RWPE2 (cell line): ENCODE data around the gene OXER1.

ENCODE experiments used
- ATAC-seq: fragments of 200-7000 bp; cut with Tn5 transposase; 3 replicates; pipeline ENCODE4 v1.9.1; 2021; ENCODE audit warnings: low read depth
- DNase-seq: peaks from one replicate; pipeline ENCODE4 v3.0.0-alpha.2; 2020; ENCODE audit warnings: low spot score
- H3K27ac ChIP-seq: fragments of 450-650 bp; 2 replicates; pipeline ENCODE4 v1.5.1; 2017; ENCODE audit warnings: mild to moderate bottlenecking; ENCODE audit not compliant: poor library complexity, severe bottlenecking
- H3K27me3 ChIP-seq: fragments of 250-450 bp; sonication (Bioruptor Pico); 2 replicates; pipeline ENCODE4 v1.5.1; 2021; ENCODE audit warnings: mild to moderate bottlenecking, moderate library complexity; ENCODE audit not compliant: insufficient read depth, poor library complexity, severe bottlenecking
- H3K36me3 ChIP-seq: fragments of 250-450 bp; sonication (Bioruptor Pico); 2 replicates; pipeline ENCODE4 v1.5.1; 2020; ENCODE audit warnings: low read depth, mild to moderate bottlenecking, moderate library complexity
- H3K4me1 ChIP-seq: fragments of 250-450 bp; sonication (Bioruptor Pico); 2 replicates; pipeline ENCODE4 v1.5.1; 2021; ENCODE audit warnings: mild to moderate bottlenecking, moderate library complexity; ENCODE audit not compliant: insufficient read depth, poor library complexity, severe bottlenecking
- H3K4me3 ChIP-seq: fragments of 250-450 bp; sonication (Bioruptor Pico); 2 replicates; pipeline ENCODE4 v1.5.1; 2021; ENCODE audit warnings: mild to moderate bottlenecking, moderate library complexity; ENCODE audit not compliant: severe bottlenecking
- H3K9me3 ChIP-seq: fragments of 250-450 bp; sonication (Bioruptor Pico); 2 replicates; pipeline ENCODE4 v1.5.1; 2021; ENCODE audit warnings: mild to moderate bottlenecking, moderate library complexity; ENCODE audit not compliant: severe bottlenecking
- TF ChIP-seq, protein P1 (sequence below): fragments of 450-650 bp; IDR thresholded peaks from one replicate; pipeline ENCODE4 v1.5.1; 2017; ENCODE audit warnings: mild to moderate bottlenecking, moderate library complexity; ENCODE audit not compliant: poor library complexity, severe bottlenecking

Gene OXER1

DNA sequence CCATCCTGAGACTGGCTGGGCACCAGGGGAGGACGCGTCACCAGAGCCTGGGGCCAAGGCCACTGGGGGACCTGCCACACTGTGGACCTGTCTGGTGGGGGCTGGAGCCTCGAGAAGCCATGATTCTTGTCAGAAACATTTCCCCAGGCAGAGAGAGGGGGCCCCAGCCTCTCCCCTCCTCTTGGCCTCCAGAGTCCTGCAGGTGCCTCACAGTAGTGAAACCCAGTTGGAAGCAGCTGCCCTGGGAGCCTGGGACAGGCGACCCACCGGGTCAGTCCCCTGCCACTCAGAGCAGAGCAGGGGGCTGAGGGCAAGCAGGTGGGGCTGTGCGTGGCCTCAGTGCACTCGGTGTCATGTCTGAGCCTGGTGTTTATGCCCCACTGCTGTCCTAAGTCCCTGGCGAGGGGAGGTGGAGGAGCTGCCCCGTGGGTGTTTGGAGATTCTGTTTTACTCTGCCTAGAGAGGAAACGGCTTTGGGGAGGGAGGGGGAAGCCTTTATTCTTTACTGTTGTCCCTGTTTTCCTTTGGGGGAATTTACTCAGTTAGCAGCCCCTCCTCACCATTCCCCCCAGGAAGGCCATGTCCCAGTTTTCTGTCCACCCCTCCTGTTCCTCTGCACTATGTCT lies 7.7 kb downstream of the OXER1 start:
- DNase-seq (no peak), ATAC-seq (no peak)
- Histone ChIP-seq H3K4me1 (no peaks in the 10 kb centered on the region), H3K27me3 (no peaks in the 10 kb centered on the region), H3K4me3 (no peak overlapping the region), H3K27ac (no peak overlapping the region), H3K9me3 (no peaks in the 10 kb centered on the region), H3K36me3 (no peaks in the 10 kb centered on the region)
- TF ChIP-seq, protein P1, sequence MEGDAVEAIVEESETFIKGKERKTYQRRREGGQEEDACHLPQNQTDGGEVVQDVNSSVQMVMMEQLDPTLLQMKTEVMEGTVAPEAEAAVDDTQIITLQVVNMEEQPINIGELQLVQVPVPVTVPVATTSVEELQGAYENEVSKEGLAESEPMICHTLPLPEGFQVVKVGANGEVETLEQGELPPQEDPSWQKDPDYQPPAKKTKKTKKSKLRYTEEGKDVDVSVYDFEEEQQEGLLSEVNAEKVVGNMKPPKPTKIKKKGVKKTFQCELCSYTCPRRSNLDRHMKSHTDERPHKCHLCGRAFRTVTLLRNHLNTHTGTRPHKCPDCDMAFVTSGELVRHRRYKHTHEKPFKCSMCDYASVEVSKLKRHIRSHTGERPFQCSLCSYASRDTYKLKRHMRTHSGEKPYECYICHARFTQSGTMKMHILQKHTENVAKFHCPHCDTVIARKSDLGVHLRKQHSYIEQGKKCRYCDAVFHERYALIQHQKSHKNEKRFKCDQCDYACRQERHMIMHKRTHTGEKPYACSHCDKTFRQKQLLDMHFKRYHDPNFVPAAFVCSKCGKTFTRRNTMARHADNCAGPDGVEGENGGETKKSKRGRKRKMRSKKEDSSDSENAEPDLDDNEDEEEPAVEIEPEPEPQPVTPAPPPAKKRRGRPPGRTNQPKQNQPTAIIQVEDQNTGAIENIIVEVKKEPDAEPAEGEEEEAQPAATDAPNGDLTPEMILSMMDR = no peak

DNA sequence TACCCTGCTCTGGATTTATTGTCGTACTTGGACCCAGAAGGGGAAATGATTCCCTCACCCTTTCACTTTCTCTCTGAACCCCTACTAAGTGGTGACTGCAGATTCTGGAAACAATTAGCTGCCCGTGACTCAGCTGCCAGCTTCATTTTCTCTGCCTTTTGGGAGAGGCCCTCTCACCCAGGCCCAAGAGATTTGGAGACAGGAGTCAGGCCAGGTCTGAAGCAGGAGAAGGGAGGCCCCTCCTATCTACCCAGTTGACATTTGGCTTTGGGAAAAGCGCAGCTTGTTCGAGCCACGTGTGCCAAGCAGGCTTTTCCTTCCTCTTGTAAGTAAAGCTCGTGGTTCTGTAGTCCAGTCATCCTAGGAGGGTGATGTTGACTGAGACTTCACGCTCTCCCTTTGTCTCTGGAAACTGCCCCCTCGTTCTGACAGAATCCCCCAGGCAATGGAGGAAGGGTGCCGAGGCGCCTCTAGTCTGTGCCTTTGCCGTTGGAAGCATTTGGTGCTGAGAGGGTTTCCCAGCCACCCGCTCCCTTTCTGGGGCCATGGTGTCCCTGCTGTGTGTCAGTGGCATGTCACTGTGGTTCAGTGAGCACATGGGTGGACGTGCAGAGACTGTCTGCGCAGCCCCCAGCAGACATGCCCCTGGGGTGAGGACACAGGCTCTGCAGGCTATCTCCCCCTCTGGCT lies 8.6 kb downstream of the OXER1 start:
- no peaks in the 10 kb centered on the region for H3K4me1 ChIP-seq
- H3K9me3 ChIP-seq = no peaks in the 10 kb centered on the region
- no peaks in the 10 kb centered on the region for H3K36me3 ChIP-seq
- no peak overlapping the region for H3K27ac ChIP-seq
- no peak for DNase-seq
- TF ChIP-seq, protein P1 = no peak
- no peak for ATAC-seq
- H3K27me3 ChIP-seq = no peaks in the 10 kb centered on the region
- H3K4me3 ChIP-seq = no peak overlapping the region

DNA sequence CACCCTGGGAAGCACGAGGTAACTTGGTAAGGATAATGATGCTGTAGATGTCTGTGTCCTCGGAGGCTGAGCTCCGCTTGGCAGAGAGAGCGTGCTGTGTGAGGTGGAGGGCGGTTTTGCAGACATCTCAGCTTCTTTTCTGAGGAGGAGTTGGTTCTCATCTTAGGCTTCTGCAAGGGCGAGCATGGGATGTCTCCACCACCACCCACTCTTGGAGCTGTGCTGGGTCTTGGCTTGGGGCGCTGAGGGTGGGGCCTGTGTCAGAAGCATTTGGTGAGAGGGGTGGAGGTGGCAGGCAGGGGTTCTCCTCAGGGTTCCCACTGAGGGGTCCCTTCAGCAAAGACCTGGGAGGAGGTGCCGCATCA lies 9.2 kb downstream of the OXER1 start:
- DNase-seq (no peak), ATAC-seq (no peak; the same call in 2 of the 3 replicates)
- no peak overlapping the region for H3K4me3 ChIP-seq
- H3K36me3 ChIP-seq = no peaks in the 10 kb centered on the region
- no peaks in the 10 kb centered on the region for H3K4me1 ChIP-seq
- TF ChIP-seq, protein P1 = no peak
- H3K27me3 ChIP-seq = no peaks in the 10 kb centered on the region
- no peaks in the 10 kb centered on the region for H3K9me3 ChIP-seq
- H3K27ac ChIP-seq = no peak overlapping the region

DNA sequence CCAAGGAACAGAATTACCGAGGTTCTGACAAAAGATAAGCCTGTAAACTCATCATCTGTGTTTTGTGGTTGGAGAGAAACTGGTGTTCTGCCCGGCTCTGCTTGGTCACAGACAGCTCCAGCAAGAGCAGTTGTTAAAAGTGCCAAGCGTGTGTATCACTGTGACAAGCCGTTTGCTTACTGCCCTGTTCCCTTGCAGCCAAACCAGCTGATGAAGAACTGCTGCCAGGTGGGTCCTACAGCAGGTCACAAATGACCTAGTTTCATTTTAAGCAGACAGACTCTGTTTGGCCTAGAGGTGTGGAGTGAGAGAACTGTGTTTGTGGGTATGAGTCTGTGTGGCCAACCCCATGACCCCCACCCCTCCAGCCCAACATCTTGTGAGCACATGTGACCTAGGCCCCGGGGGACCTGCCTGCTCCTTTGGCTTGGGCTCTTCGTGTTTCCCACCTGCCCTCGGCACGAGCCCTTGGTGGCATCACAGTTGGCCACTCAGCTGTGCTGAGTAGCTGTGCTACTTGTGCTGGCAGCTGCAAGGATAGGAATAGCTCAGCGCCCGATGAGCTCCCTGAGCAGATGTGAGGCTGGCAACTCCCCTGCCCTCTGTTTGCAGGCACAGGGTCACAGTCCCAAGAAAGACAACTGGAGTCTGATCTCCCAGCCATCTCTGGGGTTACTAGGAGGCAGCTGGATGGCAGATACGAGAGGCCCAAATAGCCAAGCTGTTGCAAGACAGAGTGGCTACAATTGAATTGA lies 9.7 kb downstream of the OXER1 start:
- no peaks in the 10 kb centered on the region for H3K27me3 ChIP-seq
- ATAC-seq = no peak
- H3K4me1 ChIP-seq = no peaks in the 10 kb centered on the region
- no peak overlapping the region for H3K27ac ChIP-seq
- H3K36me3 ChIP-seq = no peaks in the 10 kb centered on the region
- no peak overlapping the region for H3K4me3 ChIP-seq
- DNase-seq = no peak
- H3K9me3 ChIP-seq = no peaks in the 10 kb centered on the region
- TF ChIP-seq, protein P1 = no peak
